H1 (cell line): Measurements from ENCODE around the gene CLN6. TPM values are rescaled to one million over a fixed set of nuclear protein-coding genes. Genes with fewer than 3 reads are reported as not detected.

ENCODE experiments used
- BCL11A ChIP-seq, 2 experiments: IDR thresholded peaks; one replicate each; pipeline ENCODE4 v1.6.1; 2011; ENCODE audit warnings: low read depth in 2 of 2, low read length in 2 of 2, mild to moderate bottlenecking in 2 of 2
- CBX8 ChIP-seq: fragments of 300-800, 300-1000 bp; sonication (generic); IDR thresholded peaks from 2 replicates; pipeline ENCODE4 v1.7.1; 2016; ENCODE audit warnings: low read depth, low read length, borderline replicate concordance
- HDAC2 ChIP-seq, 2 experiments: fragments of 300-600 bp in 1 of 2; sonication (generic) in 1 of 2; IDR thresholded peaks; 2 replicates each; pipeline ENCODE4 v1.6.1; 2011 to 2012; ENCODE audit warnings: low read depth in 2 of 2, low read length in 2 of 2, mild to moderate bottlenecking in 2 of 2, moderate library complexity in 2 of 2, borderline replicate concordance in 1 of 2, inconsistent platforms in 1 of 2
- YY1 ChIP-seq: IDR thresholded peaks from 2 replicates; pipeline ENCODE4 v1.6.1; 2011; ENCODE audit warnings: low read depth, mild to moderate bottlenecking, low read length
- polyA plus RNA-seq, 7 experiments: library from polyadenylated mRNA; depleted of rRNA in 3 of 7; stranded (reverse) in 5 of 7; unstranded in 2 of 7; fragments of >200 nt in 5 of 7; fragments of 200-250 nt in 2 of 7; gene quantifications; 1 replicate in 5 of 7; 2 replicates in 1 of 7; 4 replicates in 1 of 7; pipeline versions ENCODE4 v1.2.1 to v1.2.3, GENCODE V29; 2011 to 2013; ENCODE audit warnings: missing spikeins in 2 of 7, mixed read lengths in 2 of 7
- total RNA-seq: library from RNA; stranded (reverse); fragmentation: NEBNext Ultra II Directional; extraction: Animal tissue kit (Norgen Biotek cat#: 25700); gene quantifications from 2 replicates; pipeline ENCODE4 v1.2.1, GENCODE V29; 2021
- TF ChIP-seq, protein P1 (sequence below): IDR thresholded peaks from 2 replicates; pipeline ENCODE4 v1.6.1; 2012; ENCODE audit warnings: low read length, inconsistent platforms
- TF ChIP-seq, protein P2 (sequence below): IDR thresholded peaks from 2 replicates; pipeline ENCODE4 v1.6.1; 2011; ENCODE audit warnings: low read depth, mild to moderate bottlenecking, low read length; ENCODE audit not compliant: insufficient read depth
- TF ChIP-seq, protein P3 (sequence below), 3 experiments: IDR thresholded peaks; 1 replicate in 2 of 3; 2 replicates in 1 of 3; pipeline versions ENCODE4 v1.5.1 to v1.6.1; 2011; ENCODE audit warnings: low read length in 3 of 3, mild to moderate bottlenecking in 3 of 3, inconsistent platforms in 2 of 3, low read depth in 1 of 3, moderate library complexity in 1 of 3; ENCODE audit not compliant: insufficient read depth in 1 of 3; ENCODE audit errors: control extremely low read depth in 1 of 3

Gene CLN6
- total and polyA plus RNA-seq, 2 of the 8 experiments (the other 6 are each of a cell fraction or from before 2014, with no cell fraction given): 60.0 to 137 TPM

DNA sequence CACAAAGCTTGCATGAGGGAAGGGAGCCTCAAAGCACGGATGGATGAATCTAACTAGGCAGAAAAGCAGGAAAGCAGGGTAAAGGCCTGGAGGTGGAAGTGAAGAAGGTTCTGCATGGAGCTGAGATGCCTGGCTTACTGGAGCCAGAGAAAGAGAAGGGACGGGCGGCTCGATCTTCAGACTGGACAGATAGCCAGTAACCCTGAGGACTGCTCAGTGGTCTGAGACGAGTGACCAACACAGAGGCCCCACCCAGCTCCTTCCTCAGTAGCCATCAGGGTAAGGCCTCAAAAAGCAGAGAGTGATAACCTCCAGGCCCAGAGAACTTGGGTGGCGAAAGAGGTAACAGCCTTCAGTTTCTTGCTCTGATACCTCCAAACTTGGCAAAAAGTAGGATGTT, 6.4 kb downstream of the CLN6 start (continued):
- TF ChIP-seq, protein P1, sequence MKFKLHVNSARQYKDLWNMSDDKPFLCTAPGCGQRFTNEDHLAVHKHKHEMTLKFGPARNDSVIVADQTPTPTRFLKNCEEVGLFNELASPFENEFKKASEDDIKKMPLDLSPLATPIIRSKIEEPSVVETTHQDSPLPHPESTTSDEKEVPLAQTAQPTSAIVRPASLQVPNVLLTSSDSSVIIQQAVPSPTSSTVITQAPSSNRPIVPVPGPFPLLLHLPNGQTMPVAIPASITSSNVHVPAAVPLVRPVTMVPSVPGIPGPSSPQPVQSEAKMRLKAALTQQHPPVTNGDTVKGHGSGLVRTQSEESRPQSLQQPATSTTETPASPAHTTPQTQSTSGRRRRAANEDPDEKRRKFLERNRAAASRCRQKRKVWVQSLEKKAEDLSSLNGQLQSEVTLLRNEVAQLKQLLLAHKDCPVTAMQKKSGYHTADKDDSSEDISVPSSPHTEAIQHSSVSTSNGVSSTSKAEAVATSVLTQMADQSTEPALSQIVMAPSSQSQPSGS: no peak
- TF ChIP-seq BCL11A (IDR thresholded peaks at IDR 0.05; ENCODE audit: low read depth in 2 of 2, low read length in 2 of 2): no peak
- no peak for TF ChIP-seq HDAC2 (IDR thresholded peaks at IDR 0.05; ENCODE audit: borderline replicate concordance in 1 of 2, low read depth in 2 of 2, low read length in 2 of 2)
- TF ChIP-seq, protein P2, sequence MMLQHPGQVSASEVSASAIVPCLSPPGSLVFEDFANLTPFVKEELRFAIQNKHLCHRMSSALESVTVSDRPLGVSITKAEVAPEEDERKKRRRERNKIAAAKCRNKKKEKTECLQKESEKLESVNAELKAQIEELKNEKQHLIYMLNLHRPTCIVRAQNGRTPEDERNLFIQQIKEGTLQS: no peak
- no peak for TF ChIP-seq YY1
- TF ChIP-seq CBX8: no peak
- TF ChIP-seq, protein P3, sequence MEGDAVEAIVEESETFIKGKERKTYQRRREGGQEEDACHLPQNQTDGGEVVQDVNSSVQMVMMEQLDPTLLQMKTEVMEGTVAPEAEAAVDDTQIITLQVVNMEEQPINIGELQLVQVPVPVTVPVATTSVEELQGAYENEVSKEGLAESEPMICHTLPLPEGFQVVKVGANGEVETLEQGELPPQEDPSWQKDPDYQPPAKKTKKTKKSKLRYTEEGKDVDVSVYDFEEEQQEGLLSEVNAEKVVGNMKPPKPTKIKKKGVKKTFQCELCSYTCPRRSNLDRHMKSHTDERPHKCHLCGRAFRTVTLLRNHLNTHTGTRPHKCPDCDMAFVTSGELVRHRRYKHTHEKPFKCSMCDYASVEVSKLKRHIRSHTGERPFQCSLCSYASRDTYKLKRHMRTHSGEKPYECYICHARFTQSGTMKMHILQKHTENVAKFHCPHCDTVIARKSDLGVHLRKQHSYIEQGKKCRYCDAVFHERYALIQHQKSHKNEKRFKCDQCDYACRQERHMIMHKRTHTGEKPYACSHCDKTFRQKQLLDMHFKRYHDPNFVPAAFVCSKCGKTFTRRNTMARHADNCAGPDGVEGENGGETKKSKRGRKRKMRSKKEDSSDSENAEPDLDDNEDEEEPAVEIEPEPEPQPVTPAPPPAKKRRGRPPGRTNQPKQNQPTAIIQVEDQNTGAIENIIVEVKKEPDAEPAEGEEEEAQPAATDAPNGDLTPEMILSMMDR (IDR thresholded peaks at IDR 0.05; ENCODE audit: control extremely low read depth in 1 of 3, insufficient read depth in 1 of 3, low read depth in 1 of 3, low read length in 3 of 3): no peak
- TF ChIP-seq, all 59 proteins: peak for 0
